ENCODE data around the gene FOSL2. TPM values are rescaled to one million over a fixed set of nuclear protein-coding genes. Genes with fewer than 3 reads are reported as not detected.
A peak's percentile ranks its signal among the peaks of the same experiment; 100 is the strongest.

FOSL2 gene
- total RNA-seq, 1 experiment from 2014 or later = 53.7 TPM

DNA sequence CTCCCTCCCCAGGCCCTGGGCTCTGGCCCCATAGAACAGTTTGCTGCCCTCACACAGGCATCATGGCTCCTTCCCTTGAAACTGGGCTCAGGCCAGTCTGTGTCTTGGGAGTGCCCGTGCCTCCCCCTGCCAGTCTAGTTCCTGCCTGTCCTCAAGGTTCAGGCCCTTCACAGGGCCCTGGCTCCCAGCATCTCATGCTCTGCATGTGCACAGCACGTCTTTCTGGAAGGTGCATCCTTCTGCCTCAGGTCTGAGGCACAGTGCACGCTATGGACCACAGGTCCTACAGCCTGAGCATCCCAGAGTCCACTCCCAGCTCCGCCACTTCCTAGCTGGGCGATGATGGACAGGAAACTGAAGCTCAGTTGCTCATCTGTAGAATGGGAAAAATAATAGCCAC is 35.6 kb upstream of the FOSL2 start:
- Mint-ChIP-seq H3K36me3 (ENCODE audit: insufficient read depth, unreplicated experiment) (peaks cover 11% of the 10 kb centered on the region), H3K27me3 (ENCODE audit: unreplicated experiment) (no peaks in the 10 kb centered on the region), H3K27ac (ENCODE audit: unreplicated experiment) (no peak overlapping the region), H3K4me3 (ENCODE audit: low read depth, unreplicated experiment) (no peak overlapping the region), H3K9me3 (ENCODE audit: low read depth, unreplicated experiment) (no peaks in the 10 kb centered on the region), H3K4me1 (ENCODE audit: low read depth, unreplicated experiment) (peaks cover 35% of the 10 kb centered on the region)
- CTCF ChIA-PET = interaction anchor here (0.7 to 1.2 kb wide), 4 partner anchors 10 to 385 kb away, joined by 3 to 4 read pairs (median 4); no protein-coding TSS in a partner anchor
- no peak for DNase-seq
- BruUV-seq (replicated peaks) = no TSS peak
- no peak for TF ChIP-seq CTCF (IDR thresholded peaks at IDR 0.05; ENCODE audit: unreplicated experiment)
- intact Hi-C loops (cut with micrococcal nuclease; ENCODE audit: unreplicated experiment) = no loop called here

- H3K9me3 Mint-ChIP-seq (ENCODE audit: low read depth, unreplicated experiment) = no peaks in the 10 kb centered on the region
- TF ChIP-seq CTCF (IDR thresholded peaks at IDR 0.05; ENCODE audit: unreplicated experiment) = no peak
- intact Hi-C loops (cut with micrococcal nuclease; ENCODE audit: unreplicated experiment) = no loop called here
- DNase-seq = no peak
- no peak overlapping the region for H3K27ac Mint-ChIP-seq (ENCODE audit: unreplicated experiment)
- no peaks in the 10 kb centered on the region for H3K27me3 Mint-ChIP-seq (ENCODE audit: unreplicated experiment)
- CTCF ChIA-PET = interaction anchor here (0.7 kb wide), 2 partner anchors 98 to 386 kb away, joined by 3 to 4 read pairs; no protein-coding TSS in a partner anchor
- no TSS peak for BruUV-seq (replicated peaks)
- peaks cover 44% of the 10 kb centered on the region for H3K4me1 Mint-ChIP-seq (ENCODE audit: low read depth, unreplicated experiment)
- no peak overlapping the region for H3K4me3 Mint-ChIP-seq (ENCODE audit: low read depth, unreplicated experiment)
- peaks cover 11% of the 10 kb centered on the region for H3K36me3 Mint-ChIP-seq (ENCODE audit: insufficient read depth, unreplicated experiment)
These were observed 34.5 kb upstream of the FOSL2 start for GRCh38 chr2:28357948-28358667.

DNA sequence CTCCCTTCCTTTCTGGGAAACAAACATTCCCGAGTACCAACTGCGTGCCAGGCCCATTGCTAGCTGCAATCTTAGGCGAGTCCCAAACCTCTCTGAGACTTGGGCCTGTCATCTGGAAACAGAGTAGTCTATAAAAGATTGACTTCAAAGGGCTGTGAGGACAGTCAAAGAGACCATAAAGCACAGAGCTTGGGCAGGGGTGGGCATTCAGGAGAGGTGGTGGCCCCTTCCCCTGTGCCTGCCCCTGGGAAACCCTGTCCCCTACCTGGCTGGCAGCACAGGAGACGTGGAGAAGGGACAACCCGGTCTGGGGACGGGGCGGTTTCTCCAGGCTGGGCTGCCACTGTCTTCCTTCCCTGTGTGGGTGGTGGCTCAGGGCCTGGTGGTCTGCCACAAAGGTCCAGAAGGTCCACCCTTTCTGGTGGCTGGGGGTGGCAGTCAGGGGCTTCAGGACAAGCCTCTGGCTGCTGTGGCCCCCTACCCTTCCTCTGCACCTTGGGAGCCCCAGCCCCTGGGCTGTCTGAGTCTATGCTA is 33.9 kb upstream of the FOSL2 start:
- TSS peak; percentile 74 for BruUV-seq (replicated peaks)
- peak overlapping the region; percentile 6 for H3K4me3 Mint-ChIP-seq (ENCODE audit: low read depth, unreplicated experiment)
- H3K27me3 Mint-ChIP-seq (ENCODE audit: unreplicated experiment) = no peaks in the 10 kb centered on the region
- no peak for TF ChIP-seq CTCF (IDR thresholded peaks at IDR 0.05; ENCODE audit: unreplicated experiment)
- no peak for DNase-seq
- no peaks in the 10 kb centered on the region for H3K9me3 Mint-ChIP-seq (ENCODE audit: low read depth, unreplicated experiment)
- peak overlapping the region; percentile 84 for H3K27ac Mint-ChIP-seq (ENCODE audit: unreplicated experiment)
- CTCF ChIA-PET = no interaction called here
- H3K4me1 Mint-ChIP-seq (ENCODE audit: low read depth, unreplicated experiment) = peaks cover 50% of the 10 kb centered on the region
- intact Hi-C loops (cut with micrococcal nuclease; ENCODE audit: unreplicated experiment) = no loop called here
- peaks cover 11% of the 10 kb centered on the region for H3K36me3 Mint-ChIP-seq (ENCODE audit: insufficient read depth, unreplicated experiment)

- H3K9me3 Mint-ChIP-seq (ENCODE audit: low read depth, unreplicated experiment) = no peaks in the 10 kb centered on the region
- peaks cover 50% of the 10 kb centered on the region for H3K4me1 Mint-ChIP-seq (ENCODE audit: low read depth, unreplicated experiment)
- H3K27ac Mint-ChIP-seq (ENCODE audit: unreplicated experiment) = peak overlapping the region; percentile 84
- TSS peak; percentile 25 for BruUV-seq (replicated peaks)
- CTCF ChIA-PET = interaction anchor here (1.2 kb wide), 1 partner anchor 47 kb away, joined by 3 read pairs; no protein-coding TSS in a partner anchor
- peaks cover 11% of the 10 kb centered on the region for H3K36me3 Mint-ChIP-seq (ENCODE audit: insufficient read depth, unreplicated experiment)
- no peaks in the 10 kb centered on the region for H3K27me3 Mint-ChIP-seq (ENCODE audit: unreplicated experiment)
- TF ChIP-seq CTCF (IDR thresholded peaks at IDR 0.05; ENCODE audit: unreplicated experiment) = no peak
- peak; percentile 81 for DNase-seq
- peak overlapping the region; percentile 6 for H3K4me3 Mint-ChIP-seq (ENCODE audit: low read depth, unreplicated experiment)
- intact Hi-C loops (cut with micrococcal nuclease; ENCODE audit: unreplicated experiment) = no loop called here
These were observed 33.2 kb upstream of the FOSL2 start for GRCh38 chr2:28359222-28360057.
